Measurements from ENCODE around the gene HSF4.
A peak's percentile ranks its signal among the peaks of the same experiment; 100 is the strongest.

HSF4 gene

DNA sequence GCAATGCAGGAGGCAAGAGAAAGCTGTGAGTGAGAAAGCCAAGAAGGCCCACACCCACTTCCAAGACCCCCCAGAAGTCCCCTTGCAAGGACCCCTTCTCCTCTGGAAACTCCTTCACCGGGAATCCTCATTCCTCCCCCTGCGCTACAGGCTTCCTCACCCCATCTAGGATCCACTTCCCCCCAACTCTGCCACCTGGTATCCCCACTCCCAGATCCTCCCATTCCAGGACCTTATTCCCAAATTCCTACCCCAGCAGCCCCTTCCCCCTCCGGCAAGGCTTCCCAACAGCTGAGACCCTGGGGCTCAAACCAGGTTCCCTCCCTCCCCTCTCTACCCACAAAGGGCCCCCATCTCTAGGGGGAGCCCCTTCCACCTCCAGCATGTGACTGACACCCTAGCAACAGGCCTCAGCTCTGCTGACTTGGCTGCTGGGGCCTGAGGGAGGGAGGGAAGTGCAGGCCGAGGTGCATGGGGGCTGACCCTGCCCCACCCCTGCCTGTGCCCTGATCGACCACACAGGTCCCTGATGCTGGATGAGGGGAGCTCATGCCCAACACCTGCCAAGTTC, 2.1 kb downstream of the HSF4 start:
- DNase-seq (ENCODE audit: low read depth, low spot score) = no peak

DNA sequence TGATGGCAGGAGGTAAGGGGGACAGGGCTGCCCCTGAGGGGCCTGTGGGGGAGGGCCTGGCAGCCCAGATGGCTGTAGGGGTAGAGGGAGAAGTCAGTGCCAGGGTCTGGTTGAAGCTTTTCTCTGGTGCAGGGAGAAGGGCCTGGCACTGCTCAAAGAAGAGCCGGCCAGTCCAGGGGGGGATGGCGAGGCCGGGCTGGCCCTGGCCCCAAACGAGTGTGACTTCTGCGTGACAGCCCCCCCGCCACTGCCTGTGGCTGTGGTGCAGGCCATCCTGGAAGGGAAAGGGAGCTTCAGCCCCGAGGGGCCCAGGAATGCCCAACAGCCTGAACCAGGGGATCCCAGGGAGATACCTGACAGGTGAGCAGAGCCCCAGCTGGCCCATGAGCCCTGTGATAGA, 3.0 kb downstream of the HSF4 start:
- no peak for DNase-seq (ENCODE audit: low read depth, low spot score)

DNA sequence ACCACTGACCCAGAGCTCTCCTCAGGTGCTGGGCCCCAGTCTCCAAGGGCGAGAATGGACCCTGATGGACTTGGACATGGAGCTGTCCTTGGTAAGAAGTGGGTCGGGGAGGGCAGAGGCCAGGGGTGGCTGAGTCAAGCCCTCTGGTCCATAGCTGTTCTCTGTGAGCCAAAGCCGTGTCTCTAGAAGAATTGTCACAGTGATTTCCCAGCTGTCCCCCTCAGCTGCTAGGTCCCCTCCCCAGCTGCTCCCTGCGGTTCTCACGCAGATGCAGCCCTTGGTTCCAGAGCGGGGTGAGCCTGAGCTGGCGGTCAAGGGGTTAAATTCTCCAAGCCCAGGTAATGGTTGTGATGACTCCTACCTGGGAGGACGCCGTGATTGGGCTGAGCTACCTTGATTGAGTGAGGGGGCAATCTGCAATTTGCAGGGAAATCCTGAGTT, 4.5 kb downstream of the HSF4 start:
- no peak for DNase-seq (ENCODE audit: low read depth, low spot score)

DNA sequence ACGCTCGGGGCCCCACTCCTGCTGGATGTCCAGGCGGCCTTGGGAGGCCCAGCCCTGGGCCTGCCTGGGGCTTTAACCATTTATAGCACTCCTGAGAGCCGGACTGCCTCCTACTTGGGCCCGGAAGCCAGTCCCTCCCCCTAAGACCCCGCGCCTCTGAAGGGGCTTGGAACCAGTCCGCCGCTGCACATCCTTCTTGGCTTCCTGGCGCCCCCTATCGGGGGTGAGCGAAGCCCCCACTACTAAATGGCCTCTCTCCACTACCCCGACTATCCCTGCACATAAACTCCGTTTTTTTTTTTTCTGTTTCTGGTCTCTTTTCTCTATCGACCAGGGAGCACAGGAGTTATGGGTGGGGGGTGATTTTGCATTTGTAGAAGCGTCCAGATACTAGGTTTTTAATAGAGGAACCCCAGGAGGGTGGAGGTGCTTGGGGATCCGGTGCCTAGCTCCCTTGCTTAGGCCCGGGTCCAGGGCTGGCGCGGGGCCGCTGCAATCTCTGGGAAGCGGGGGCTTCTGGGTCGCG, 5.2 kb downstream of the HSF4 start:
- DNase-seq (ENCODE audit: low read depth, low spot score) = no peak

DNA sequence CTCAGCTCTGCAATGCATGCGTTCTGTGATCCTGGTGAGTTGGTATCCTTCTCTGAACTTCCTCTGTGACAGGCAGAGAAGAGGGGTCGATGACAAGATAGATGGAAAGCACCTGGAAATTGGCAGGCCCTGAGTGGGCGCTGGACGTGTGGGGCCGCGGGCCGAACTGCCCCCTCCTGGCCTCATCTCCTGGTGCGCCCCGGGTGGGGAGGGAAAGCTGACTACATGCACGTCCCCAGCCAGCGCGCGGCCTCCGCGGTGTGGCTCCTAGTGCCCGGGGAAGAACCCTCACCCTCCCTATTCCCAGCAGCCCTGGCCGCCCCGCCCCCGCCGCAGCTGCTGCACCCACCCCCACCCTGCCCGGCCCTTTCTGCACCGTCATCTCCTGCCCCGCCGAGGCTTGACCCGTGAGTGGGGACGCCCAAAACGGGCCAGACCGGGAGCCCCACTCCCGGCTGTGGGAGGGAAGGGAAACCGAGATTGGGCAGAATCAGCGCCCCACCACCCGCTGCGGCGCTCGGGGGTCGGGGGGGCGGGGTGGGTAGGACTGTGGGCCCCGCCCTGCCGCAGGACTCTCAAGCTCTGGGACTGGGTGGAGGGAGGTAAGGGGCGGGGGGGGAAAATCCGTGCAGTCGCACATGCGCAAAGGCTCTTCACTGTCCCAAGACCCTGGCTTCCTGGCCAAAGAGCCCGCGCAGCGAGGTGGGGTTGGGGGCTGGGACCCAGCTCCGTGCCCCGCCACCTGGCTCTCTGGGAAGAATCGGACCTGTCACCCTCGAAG, 5.8 kb downstream of the HSF4 start, which contains the start of gene NOL3:
Gene NOL3 (plus strand): TSS at position 371 of the 781 bp plus-strand sequence.
- DNase-seq (ENCODE audit: low read depth, low spot score) = no peak

DNA sequence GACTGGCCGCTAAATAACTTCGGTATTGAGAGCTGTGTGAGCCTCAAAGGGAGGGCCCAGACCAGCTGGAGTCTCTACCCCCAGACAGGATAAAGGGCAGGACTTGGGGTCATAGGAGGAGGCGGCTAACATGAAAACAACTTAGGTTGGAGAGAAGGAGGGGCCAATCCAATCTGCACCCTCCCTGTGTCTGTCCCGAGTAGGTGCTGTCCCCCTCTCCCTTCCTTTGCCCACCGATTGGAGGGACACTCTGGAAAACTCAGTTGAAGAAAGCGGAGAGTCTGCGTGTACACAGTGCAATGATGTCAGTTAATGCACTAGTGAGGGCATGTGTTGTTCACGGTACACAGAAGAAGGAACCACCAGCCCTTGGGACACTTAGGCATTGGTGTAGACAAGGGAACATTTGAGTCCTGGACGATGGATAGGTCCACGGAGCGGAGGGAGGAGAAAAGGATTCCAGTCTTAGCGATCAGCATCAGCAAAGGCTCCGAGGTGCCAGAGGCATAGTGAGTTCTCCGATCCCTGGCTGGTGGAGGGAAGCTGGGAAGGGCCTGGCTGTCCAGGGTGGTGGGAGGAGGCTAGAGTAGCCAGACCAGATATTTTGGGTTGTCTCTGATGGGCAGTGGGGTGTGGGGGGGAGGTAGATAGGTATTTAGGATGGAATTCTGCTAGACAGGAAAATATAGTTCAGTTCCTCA, 6.6 kb downstream of the HSF4 start:
- DNase-seq (ENCODE audit: low read depth, low spot score) = no peak

DNA sequence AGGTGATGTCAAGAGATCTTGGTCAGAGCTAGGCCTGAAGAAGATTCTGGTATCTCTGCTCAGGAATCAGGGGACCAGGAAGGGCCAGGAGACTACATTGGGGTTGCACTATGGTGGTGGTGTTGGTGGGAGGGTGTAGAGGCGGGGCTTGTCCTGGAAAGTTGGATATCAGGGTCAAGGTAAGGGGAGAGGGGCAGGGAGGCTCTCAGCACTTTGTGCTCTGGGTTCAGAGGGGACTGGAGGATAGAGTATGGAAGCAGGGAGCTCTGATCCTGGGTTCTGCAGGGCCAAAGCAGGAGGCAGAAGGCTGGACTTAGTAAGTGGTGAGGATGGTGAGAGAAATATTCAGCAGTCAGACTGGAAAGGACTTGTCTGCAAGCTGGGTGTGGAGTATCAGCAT, 8.8 kb downstream of the HSF4 start:
- no peak for DNase-seq (ENCODE audit: low read depth, low spot score)

DNA sequence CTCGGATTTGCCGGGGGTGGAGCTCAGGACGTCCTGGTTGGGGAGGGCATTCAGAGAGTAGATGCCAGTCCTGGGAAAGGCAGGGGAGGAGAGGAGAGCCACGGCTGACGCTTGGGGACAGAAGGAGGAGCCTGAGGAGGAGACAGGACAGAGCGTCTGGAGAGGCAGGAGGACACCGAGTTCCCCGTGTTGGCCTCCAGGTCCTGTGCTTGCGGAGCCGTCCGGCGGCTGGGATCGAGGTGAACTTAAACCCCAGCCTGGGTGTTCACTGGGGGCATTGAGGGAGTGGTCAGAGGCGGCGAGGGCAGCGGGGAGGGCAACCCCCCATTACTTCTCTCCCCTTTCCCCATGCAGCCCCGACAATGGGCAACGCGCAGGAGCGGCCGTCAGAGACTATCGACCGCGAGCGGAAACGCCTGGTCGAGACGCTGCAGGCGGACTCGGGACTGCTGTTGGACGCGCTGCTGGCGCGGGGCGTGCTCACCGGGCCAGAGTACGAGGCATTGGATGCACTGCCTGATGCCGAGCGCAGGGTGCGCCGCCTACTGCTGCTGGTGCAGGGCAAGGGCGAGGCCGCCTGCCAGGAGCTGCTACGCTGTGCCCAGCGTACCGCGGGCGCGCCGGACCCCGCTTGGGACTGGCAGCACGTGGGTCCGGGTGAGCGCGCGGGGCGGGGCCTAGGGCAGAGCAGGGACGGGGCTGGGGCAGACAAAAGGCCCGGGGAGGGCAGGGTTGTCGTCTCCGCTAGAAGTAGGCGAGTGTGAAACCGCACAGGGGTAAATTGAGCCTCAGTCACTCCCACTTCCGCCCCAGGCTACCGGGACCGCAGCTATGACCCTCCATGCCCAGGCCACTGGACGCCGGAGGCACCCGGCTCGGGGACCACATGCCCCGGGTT, 9.5 kb downstream of the HSF4 start:
- DNase-seq (ENCODE audit: low read depth, low spot score) = no peak

DNA sequence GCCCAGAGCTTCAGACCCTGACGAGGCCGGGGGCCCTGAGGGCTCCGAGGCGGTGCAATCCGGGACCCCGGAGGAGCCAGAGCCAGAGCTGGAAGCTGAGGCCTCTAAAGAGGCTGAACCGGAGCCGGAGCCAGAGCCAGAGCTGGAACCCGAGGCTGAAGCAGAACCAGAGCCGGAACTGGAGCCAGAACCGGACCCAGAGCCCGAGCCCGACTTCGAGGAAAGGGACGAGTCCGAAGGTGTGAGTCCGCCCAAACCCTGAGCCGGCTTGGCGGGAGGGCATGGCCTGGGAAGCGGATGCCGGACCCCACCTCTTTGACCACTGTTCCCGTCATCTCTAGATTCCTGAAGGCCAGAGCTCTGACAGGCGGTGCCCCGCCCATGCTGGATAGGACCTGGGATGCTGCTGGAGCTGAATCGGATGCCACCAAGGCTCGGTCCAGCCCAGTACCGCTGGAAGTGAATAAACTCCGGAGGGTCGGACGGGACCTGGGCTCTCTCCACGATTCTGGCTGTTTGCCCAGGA, 10.2 kb downstream of the HSF4 start:
- DNase-seq (ENCODE audit: low read depth, low spot score) = no peak

DNA sequence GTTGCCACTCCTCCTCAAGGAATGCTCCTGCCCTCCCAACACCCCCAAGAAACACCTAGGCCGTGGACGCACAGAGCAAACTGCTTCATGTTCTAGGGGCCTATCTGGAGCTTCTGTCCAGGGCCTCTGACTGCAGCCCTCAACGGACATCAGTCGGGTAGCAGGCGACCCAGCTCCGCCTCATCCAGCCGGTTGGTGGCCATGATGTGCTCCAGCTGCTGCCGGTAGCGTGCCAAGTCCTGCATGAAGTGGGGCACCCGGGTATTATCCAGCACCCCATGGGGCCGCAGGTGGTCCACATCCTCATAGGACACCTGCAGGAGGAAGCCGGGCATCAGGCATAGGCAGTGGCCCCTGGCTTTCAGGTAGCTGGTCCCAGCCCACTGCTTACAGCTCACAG, 12.1 kb downstream of the HSF4 start:
- no peak for DNase-seq (ENCODE audit: low read depth, low spot score)

DNA sequence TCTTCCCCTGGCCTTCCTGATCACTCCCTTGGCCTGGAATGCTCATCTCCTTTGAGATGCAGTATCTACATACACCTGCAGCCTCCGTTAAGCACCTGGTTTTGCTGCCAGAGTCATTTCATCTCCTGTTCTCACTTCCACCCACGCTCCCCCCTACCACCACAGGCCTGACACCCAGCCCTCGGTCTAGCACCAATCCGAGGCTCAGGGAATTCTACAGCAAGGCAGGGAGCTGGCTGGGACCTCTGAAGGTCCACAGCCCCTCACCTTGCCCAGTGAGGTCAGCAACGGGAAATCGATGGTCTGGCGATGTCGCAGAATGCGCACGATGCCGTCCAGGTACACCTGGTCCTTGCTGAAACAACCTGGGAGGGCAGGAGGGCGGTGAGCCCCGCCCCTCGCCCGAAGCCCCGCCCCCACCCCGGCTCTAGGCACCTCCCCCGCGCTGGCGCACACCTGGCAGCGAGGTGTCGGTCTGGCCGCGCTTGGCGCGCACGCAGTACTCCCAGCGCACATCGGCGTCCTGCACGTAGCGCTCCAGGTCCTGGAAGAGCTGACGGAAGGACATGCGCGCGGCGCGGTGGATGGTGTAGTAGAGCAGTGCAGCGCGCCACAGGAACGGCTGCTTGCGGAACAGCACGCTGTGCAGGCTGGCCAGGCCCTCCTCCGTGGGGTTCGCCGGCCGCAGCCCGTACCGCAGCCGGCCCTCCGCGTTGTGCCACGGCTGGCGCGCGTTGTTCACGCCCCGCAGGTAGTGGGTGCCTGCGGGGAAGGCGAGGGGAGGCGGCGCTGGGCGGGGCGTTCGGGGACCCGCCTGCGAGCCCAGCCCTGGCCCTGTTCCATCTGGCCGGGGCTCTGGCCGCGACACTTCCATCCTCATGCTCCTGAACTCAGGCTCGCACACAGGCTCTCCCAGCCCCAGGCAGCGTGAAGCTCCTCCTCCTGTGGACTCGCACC, 13.5 kb downstream of the HSF4 start:
- peak; percentile 91 for DNase-seq (ENCODE audit: low read depth, low spot score)

DNA sequence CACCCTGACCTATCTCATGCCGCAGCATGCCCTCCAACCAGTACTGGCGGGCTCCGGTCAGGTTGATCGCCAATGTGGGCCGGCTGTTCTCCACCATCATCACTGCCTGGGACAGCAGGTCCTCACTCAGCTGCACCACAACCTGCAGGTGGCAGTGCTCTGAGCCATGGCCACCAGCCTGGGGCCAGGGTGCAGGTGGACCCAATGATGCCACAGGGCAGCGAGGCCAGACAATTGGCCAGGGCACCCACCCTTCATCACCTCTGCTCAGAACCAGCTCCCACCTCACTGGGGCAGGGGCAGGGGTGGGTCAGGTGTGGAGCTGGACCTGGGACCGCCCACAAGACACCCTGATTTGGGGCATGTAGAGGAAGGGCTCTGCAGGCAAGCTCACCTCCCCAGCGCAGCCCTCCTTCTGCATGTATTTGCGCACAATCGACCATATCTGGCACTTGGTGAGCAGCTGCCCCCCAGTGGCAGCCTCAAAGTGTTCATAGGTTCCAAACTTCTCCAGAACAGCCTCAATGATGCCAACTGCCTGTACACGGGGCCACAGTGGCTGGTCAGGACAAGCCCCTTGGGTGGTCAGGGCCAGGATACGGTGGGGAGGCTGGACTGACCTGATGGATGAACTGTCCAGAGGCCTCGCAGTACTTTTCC, 15.0 kb downstream of the HSF4 start:
- DNase-seq (ENCODE audit: low read depth, low spot score) = no peak

DNA sequence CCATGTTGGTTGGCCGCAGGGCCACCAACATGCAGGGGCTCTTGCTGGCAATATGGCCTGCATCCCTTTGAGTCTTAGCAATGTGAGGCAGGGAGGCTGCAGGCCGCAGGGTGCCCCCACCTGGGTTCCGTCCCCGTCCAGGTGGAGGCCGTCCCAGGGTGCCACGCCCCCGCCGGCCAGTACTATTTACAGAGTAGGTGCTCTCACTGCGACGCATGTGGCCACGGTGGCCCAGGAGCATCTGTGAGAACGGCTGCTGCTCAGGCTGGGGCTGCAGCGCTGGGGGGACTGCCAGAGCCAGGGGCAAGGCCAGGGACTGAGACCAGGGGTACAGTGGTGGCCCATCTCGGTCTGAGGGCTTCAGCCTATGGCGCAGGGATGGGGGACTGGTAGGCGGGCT, 15.6 kb downstream of the HSF4 start:
- DNase-seq (ENCODE audit: low read depth, low spot score) = no peak

DNA sequence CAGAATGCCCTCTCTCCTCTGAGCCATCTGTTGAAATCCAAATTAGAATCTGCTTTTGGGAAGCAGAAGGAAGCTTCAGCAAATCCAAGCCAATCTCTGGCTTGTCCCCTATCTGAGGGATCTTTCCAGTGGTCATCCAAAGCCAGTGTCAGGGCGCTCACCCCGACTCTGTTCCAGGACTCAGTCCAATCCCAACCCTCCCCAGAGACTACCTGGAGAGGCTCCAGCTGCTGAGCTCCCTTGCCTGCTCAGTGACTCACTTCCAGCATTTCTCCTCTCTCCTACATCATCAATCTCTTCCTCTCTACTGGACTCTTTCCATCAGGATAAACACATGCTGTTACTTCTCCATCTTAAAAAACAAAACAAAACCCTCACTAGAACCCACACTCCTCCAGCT, 16.8 kb downstream of the HSF4 start:
- no peak for DNase-seq (ENCODE audit: low read depth, low spot score)

DNA sequence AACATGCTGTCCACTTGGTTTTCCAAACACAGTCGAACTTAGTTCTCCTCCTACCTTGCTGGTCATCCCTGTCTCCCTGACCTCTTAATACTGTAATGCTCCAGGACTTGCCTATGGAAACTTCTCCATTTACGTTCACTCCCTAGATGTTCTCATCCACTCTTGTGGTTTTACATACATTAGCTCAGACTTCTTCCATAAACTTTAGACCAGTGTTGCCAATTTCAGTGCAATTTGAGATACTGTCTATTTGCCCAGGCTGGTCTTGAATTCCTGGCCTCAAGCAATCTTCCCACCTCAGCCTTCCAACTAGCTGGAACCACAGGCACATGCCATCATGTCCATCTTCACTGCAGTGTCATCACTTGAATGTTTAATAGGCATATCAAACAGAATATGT, 17.7 kb downstream of the HSF4 start:
- no peak for DNase-seq (ENCODE audit: low read depth, low spot score)

DNA sequence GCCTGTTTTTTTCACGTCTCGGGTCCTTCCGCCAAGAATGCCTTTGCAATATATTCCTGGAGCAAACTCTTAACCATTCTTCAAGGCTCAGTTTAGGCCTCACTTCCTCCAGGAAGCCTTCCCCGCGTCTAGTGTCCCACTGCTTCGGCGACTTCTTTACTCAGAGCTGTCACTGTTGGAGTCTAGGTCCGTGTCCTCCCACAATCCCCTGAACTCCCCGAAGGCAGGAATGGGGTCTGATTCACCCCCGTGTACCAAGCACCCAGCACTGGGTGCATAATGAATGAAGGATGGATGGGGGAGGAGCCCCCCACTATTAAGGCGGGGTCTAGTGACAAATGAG, 18.7 kb downstream of the HSF4 start:
- no peak for DNase-seq (ENCODE audit: low read depth, low spot score)

DNA sequence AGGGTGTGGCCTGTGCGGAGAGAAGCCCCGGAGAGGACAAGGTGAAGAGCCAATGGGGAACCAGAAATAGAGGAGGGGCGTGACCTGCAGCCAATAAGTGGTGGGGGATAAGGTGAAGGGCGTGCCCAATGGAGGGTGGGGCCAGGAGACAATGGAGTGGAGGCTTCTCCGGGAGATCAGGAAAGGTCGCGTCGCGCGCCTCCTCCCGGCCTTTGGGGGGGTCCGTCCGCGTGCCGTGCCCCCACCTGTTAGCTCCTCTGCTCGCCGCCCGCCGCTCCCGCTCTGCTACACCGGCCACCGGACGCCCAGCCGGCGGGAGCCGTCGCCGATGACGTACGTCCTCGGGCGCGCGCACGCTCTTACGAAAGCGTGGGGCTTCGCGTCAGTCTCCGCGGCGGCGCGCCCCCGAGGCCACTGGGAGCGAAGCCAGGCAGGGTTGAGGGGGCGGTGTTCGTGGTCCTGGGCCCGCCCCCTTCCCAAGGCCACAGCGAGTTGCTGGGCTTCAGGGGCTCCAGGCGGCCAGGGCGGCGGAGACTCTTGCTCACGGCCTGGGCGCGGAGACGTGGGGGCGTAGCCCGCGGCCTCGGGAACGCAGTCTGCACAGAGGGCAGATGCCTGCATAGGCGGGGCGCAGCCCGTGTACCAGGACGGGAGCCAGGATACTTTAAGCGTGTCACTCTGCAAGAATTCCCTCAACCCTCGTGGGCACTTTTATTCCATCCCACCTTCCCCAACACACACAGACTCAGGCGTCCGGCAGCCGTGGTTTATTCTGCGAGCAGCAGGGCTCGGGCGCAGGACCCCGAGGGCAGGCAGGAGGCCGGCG, 19.3 kb downstream of the HSF4 start, which contains the start of gene MATCAP1:
Gene MATCAP1 (minus strand): TSS at position 337 of the 826 bp plus-strand sequence. CDS start 3,353 bp downstream, outside the sequence.
- peak; percentile 94 for DNase-seq (ENCODE audit: low read depth, low spot score)

DNA sequence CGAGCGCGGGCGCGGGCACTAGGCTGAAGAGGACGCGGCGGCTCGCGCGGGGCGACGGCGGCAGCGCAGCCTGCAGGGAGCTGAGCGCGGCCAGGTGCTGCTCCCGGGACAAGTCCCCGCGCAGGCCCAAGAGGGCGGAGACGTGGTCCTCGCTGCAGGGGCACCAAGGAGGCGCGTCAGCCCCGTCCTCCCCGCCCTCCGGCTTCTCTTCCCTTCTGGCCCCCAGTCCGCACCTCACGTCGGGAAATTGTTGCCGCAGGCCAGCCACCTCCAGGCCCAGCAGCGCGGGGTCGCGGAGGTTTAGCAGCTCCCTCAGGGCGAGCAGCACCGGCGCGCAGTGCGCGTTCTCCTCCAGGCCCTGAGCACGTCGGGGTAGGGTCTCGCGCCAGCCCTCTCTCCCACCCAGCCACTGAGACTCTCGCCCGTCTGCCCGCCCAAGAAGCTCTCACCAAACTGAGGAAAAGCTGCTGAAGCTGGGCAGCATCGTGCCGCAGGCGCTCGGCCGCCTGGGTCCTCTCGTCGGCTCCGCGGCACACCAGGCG, 20.0 kb downstream of the HSF4 start:
- DNase-seq (ENCODE audit: low read depth, low spot score) = no peak
